IMR-90 (cell line): Measurements from ENCODE around the gene ABCA9. TPM values are rescaled to one million over a fixed set of nuclear protein-coding genes. Genes with fewer than 3 reads are reported as not detected.

Source experiments
- ATAC-seq: fragments of 200-7000 bp; cut with Tn5 transposase; 2 replicates; pipeline ENCODE4 v1.9.1; 2020; ENCODE audit warnings: low read depth, mild to moderate bottlenecking, moderate library complexity
- BruUV-seq: library from RNA; stranded (reverse); fragments of 400-500 nt; replicated peaks from 2 replicates; lab custom pipeline; 2021; lab: Mats Ljungman, UMichigan
- CTCF ChIA-PET: fragments of 300-600 bp; formaldehyde crosslinking; extraction: SDS; loops from one replicate; lab custom pipeline; 2021; ENCODE audit warnings: antibody characterized with exemption; lab: Yijun Ruan, JAX
- POLR2A ChIA-PET: fragments of 300-600 bp; sonication (Branson Sonifier 250); formaldehyde crosslinking; loops from one replicate; lab custom pipeline; 2022; ENCODE audit warnings: antibody characterized with exemption; ENCODE audit not compliant: unreplicated experiment; lab: Charles Lee
- DNase-seq: peaks from one replicate; pipeline ENCODE4 v3.0.0; 2013
- H2AFZ ChIP-seq: replicated peaks from 2 replicates; pipeline ENCODE3; 2013; ENCODE audit warnings: low read length, mild to moderate bottlenecking; ENCODE audit not compliant: poor library complexity
- H2AK5ac ChIP-seq: 2 replicates; pipeline ENCODE4 v1.6.1; 2013; ENCODE audit warnings: low read depth, low read length, inconsistent platforms
- H2AK9ac ChIP-seq: replicated peaks from 2 replicates; pipeline ENCODE3; 2013; ENCODE audit warnings: mild to moderate bottlenecking, low read depth, low read length, moderate library complexity; ENCODE audit not compliant: poor library complexity
- H2BK120ac ChIP-seq: 2 replicates; pipeline ENCODE4 v1.6.1; 2013; ENCODE audit warnings: low read depth, low read length, inconsistent platforms
- H2BK15ac ChIP-seq: 3 replicates; pipeline ENCODE4 v1.6.1; 2013; ENCODE audit warnings: low read depth, low read length, inconsistent platforms
- H2BK20ac ChIP-seq: 2 replicates; pipeline ENCODE4 v1.6.1; 2013; ENCODE audit warnings: low read depth, mild to moderate bottlenecking, inconsistent platforms, low read length, moderate library complexity
- H2BK5ac ChIP-seq: 2 replicates; pipeline ENCODE4 v1.6.1; 2013; ENCODE audit warnings: mild to moderate bottlenecking, low read depth, low read length, inconsistent platforms; ENCODE audit not compliant: poor library complexity, severe bottlenecking
- H3K14ac ChIP-seq: replicated peaks from 2 replicates; pipeline ENCODE4 v1.6.1; 2013; ENCODE audit warnings: low read depth, low read length, inconsistent platforms
- H3K18ac ChIP-seq: 2 replicates; pipeline ENCODE4 v1.6.1; 2013; ENCODE audit warnings: low read depth, low read length, control low read depth
- H3K23ac ChIP-seq: 2 replicates; pipeline ENCODE4 v1.6.1; 2013; ENCODE audit warnings: low read depth, low read length, inconsistent platforms
- H3K27ac ChIP-seq: 2 replicates; pipeline ENCODE4 v1.5.1; 2013; ENCODE audit warnings: mild to moderate bottlenecking, control low read depth, low read length; ENCODE audit not compliant: insufficient read depth
- H3K27me3 ChIP-seq: 2 replicates; pipeline ENCODE4 v1.6.1; 2013; ENCODE audit warnings: low read length; ENCODE audit not compliant: control insufficient read depth, insufficient read depth
- H3K36me3 ChIP-seq: 2 replicates; pipeline ENCODE4 v1.6.1; 2013; ENCODE audit warnings: low read length, mixed read lengths; ENCODE audit not compliant: control insufficient read depth, insufficient read depth
- H3K4ac ChIP-seq: 2 replicates; pipeline ENCODE4 v1.6.1; 2013; ENCODE audit warnings: low read depth, low read length, inconsistent platforms
- H3K4me1 ChIP-seq: 2 replicates; pipeline ENCODE4 v1.6.1; 2013; ENCODE audit warnings: low read length, mixed read lengths; ENCODE audit not compliant: control insufficient read depth, insufficient read depth
- H3K4me2 ChIP-seq: 2 replicates; pipeline ENCODE4 v1.6.1; 2013; ENCODE audit warnings: low read depth, mild to moderate bottlenecking, control low read depth, low read length, moderate library complexity
- H3K4me3 ChIP-seq: 2 replicates; pipeline ENCODE4 v1.5.1; 2013; ENCODE audit warnings: low read depth, mild to moderate bottlenecking, control low read depth, low read length, moderate library complexity; ENCODE audit not compliant: insufficient read depth
- H3K56ac ChIP-seq: 2 replicates; pipeline ENCODE4 v1.6.1; 2013; ENCODE audit warnings: low read length, inconsistent platforms; ENCODE audit not compliant: insufficient read depth; ENCODE audit errors: extremely low read depth
- H3K79me1 ChIP-seq, 2 experiments: 2 replicates each; pipeline ENCODE4 v1.6.1; 2013; ENCODE audit warnings: low read length in 2 of 2, inconsistent platforms in 1 of 2, low read depth in 1 of 2
- H3K9ac ChIP-seq: 2 replicates; pipeline ENCODE4 v1.6.1; 2013; ENCODE audit warnings: low read depth, low read length, control low read depth
- H3K9me1 ChIP-seq: 2 replicates; pipeline ENCODE4 v1.6.1; 2013; ENCODE audit warnings: low read length, inconsistent platforms; ENCODE audit not compliant: insufficient read depth
- H3K9me3 ChIP-seq: 2 replicates; pipeline ENCODE4 v1.6.1; 2013; ENCODE audit warnings: low read length; ENCODE audit not compliant: control insufficient read depth, insufficient read depth
- H4K20me1 ChIP-seq: 2 replicates; pipeline ENCODE4 v1.6.1; 2013; ENCODE audit warnings: low read length, inconsistent platforms; ENCODE audit not compliant: insufficient read depth
- H4K5ac ChIP-seq: 2 replicates; pipeline ENCODE4 v1.6.1; 2013; ENCODE audit warnings: mild to moderate bottlenecking, low read depth, low read length, control low read depth
- H4K8ac ChIP-seq, 2 experiments: 2 replicates each; pipeline ENCODE4 v1.6.1; 2013; ENCODE audit warnings: low read depth in 2 of 2, low read length in 2 of 2, control low read depth in 1 of 2, inconsistent platforms in 1 of 2
- H4K91ac ChIP-seq: 2 replicates; pipeline ENCODE4 v1.6.1; 2013; ENCODE audit warnings: low read depth, low read length, inconsistent platforms; ENCODE audit not compliant: insufficient read depth
- BHLHE40 ChIP-seq: fragments of 150-350 bp; IDR thresholded peaks from 2 replicates; pipeline ENCODE4 v1.6.1; 2016; ENCODE audit warnings: mild to moderate bottlenecking, low read depth, low read length
- CEBPB ChIP-seq: IDR thresholded peaks from 2 replicates; pipeline ENCODE4 v1.6.1; 2012; ENCODE audit warnings: low read depth, low read length, improper control_type of control experiment
- CHD1 ChIP-seq: IDR thresholded peaks from 2 replicates; pipeline ENCODE4 v1.6.1; 2012; ENCODE audit warnings: low read depth, low read length, improper control_type of control experiment
- CTCF ChIP-seq: conservative IDR thresholded peaks from 2 replicates; pipeline ENCODE4 v1.5.1; 2012; ENCODE audit warnings: mild to moderate bottlenecking, low read depth, low read length, improper control_type of control experiment
- ELK1 ChIP-seq: fragments of 150-350 bp; IDR thresholded peaks from 2 replicates; pipeline ENCODE4 v1.6.1; 2016; ENCODE audit warnings: low read depth, mild to moderate bottlenecking, low read length, moderate library complexity, borderline replicate concordance
- FOS ChIP-seq: fragments of 150-350 bp; IDR thresholded peaks from 2 replicates; pipeline ENCODE4 v1.6.1; 2016; ENCODE audit warnings: low read depth, low read length
- MAFK ChIP-seq: IDR thresholded peaks from 2 replicates; pipeline ENCODE4 v1.6.1; 2012; ENCODE audit warnings: low read depth, low read length, improper control_type of control experiment
- MAZ ChIP-seq: IDR thresholded peaks from 2 replicates; pipeline ENCODE4 v1.6.1; 2012; ENCODE audit warnings: low read depth, mild to moderate bottlenecking, low read length, improper control_type of control experiment, moderate library complexity, borderline replicate concordance
- MXI1 ChIP-seq: IDR thresholded peaks from 2 replicates; pipeline ENCODE4 v1.6.1; 2012; ENCODE audit warnings: low read depth, mild to moderate bottlenecking, low read length, moderate library complexity, borderline replicate concordance
- NFE2L2 ChIP-seq: fragments of 150-350 bp; IDR thresholded peaks from 2 replicates; pipeline ENCODE4 v1.6.1; 2016; ENCODE audit warnings: low read depth, mild to moderate bottlenecking, low read length
- POLR2A ChIP-seq: IDR thresholded peaks from 2 replicates; pipeline ENCODE4 v1.6.1; 2012; ENCODE audit warnings: mild to moderate bottlenecking, low read depth, low read length
- RAD21 ChIP-seq: IDR thresholded peaks from 2 replicates; pipeline ENCODE4 v1.6.1; 2012; ENCODE audit warnings: low read length, improper control_type of control experiment
- RCOR1 ChIP-seq: IDR thresholded peaks from 2 replicates; pipeline ENCODE4 v1.6.1; 2012; ENCODE audit warnings: mild to moderate bottlenecking, low read length, improper control_type of control experiment; ENCODE audit not compliant: insufficient replicate concordance
- RFX5 ChIP-seq: IDR thresholded peaks from 2 replicates; pipeline ENCODE4 v1.8.0; 2012; ENCODE audit warnings: low read depth, mild to moderate bottlenecking, low read length, moderate library complexity
- SMC3 ChIP-seq: fragments of 150-350 bp; IDR thresholded peaks from 2 replicates; pipeline ENCODE4 v1.6.1; 2016; ENCODE audit warnings: low read depth, mild to moderate bottlenecking, antibody characterized with exemption, low read length, moderate library complexity
- USF2 ChIP-seq: fragments of 150-350 bp; IDR thresholded peaks from 2 replicates; pipeline ENCODE4 v1.6.1; 2017; ENCODE audit warnings: mild to moderate bottlenecking, antibody characterized with exemption, low read length, low read depth
- WGBS, 2 experiments: methylation state at CpG; one replicate each; pipeline versions ENCODE4 v1.1.5 to v1.1.7; 2013; ENCODE audit warnings: missing lambda C conversion rate in 2 of 2; ENCODE audit not compliant: insufficient read length in 1 of 2; ENCODE audit errors: extremely low coverage in 2 of 2; 5-methylcytosine and 5-hydroxymethylcytosine counted together
- dilution Hi-C: fragments of 300-500 bp; cut with HindIII; formaldehyde crosslinking; loops from one replicate; pipeline ENCODE4 v1.14.3; 2018; ENCODE audit warnings: low sequenced_read_pairs; ENCODE audit not compliant: unreplicated experiment
- in situ Hi-C: fragments of 300-500 bp; cut with MboI; formaldehyde crosslinking; loops from 3 replicates; pipeline ENCODE4 v1.14.3; 2019; ENCODE audit warnings: low sequenced_read_pairs, inconsistent platforms, mixed read lengths
- intact Hi-C: fragments of 100-400 bp; cut with micrococcal nuclease; formaldehyde crosslinking; loops from 2 replicates; pipeline ENCODE4 v1.10.0; 2022
- polyA plus RNA-seq, 3 experiments: library from polyadenylated mRNA; depleted of rRNA; stranded (reverse); fragments of >200 nt; gene quantifications; 2 replicates each; pipeline ENCODE4 v1.2.3, GENCODE V29; 2012; ENCODE audit warnings: low replicate concordance in 1 of 3
- total RNA-seq: library from RNA; depleted of rRNA; stranded (reverse); fragments of >200 nt; gene quantifications from 2 replicates; pipeline ENCODE4 v1.2.3, GENCODE V29; 2012

The ABCA9 gene
- total and polyA plus RNA-seq, 2 of the 4 experiments (the other 2 are of a cell fraction) = under 0.01 TPM; not detected in 1

GRCh38 chr17:68957944-68958343, 102.8 kb downstream of the ABCA9 start:
- H4K20me1 ChIP-seq = no peaks in the 10 kb centered on the region
- H4K91ac ChIP-seq = no peak overlapping the region
- no peak overlapping the region for H2BK20ac ChIP-seq
- H2BK5ac ChIP-seq = no peak overlapping the region
- H3K18ac ChIP-seq = no peak overlapping the region
- H3K27ac ChIP-seq = no peak overlapping the region
- no peak overlapping the region for H3K14ac ChIP-seq
- H3K56ac ChIP-seq = no peak overlapping the region
- no peak overlapping the region for H2BK120ac ChIP-seq
- H3K23ac ChIP-seq = no peak overlapping the region
- ATAC-seq (no peak), DNase-seq (no peak)
- H3K36me3 ChIP-seq = no peaks in the 10 kb centered on the region
- no peak overlapping the region for H3K4ac ChIP-seq
- no peaks in the 10 kb centered on the region; the same call in 1 of the 2 replicates for H3K4me1 ChIP-seq
- no peak overlapping the region for H2BK15ac ChIP-seq
- BruUV-seq = no TSS peak
- dilution Hi-C loops (no loop called here), intact Hi-C loops (no loop called here), in situ Hi-C loops (no loop called here)
- ChIA-PET POLR2A (no interaction called here), CTCF (no interaction called here)
- H3K4me2 ChIP-seq = no peak overlapping the region
- H3K27me3 ChIP-seq = no peaks in the 10 kb centered on the region
- H2AK5ac ChIP-seq = no peak overlapping the region
- no peak overlapping the region for H2AK9ac ChIP-seq
- no peak overlapping the region for H3K4me3 ChIP-seq
- H2AFZ ChIP-seq = no peak overlapping the region
- H3K9ac ChIP-seq = no peak overlapping the region
- no peak overlapping the region for H4K8ac ChIP-seq
- no peaks in the 10 kb centered on the region for H3K79me1 ChIP-seq
- no CpG with 5 or more reads among the region's 1 CpG for WGBS, 2 experiments
- H4K5ac ChIP-seq = no peak overlapping the region
- no peaks in the 10 kb centered on the region for H3K9me1 ChIP-seq
- H3K9me3 ChIP-seq = no peaks in the 10 kb centered on the region
- no peak for TF ChIP-seq POLR2A
- no peak for TF ChIP-seq CEBPB
- no peak for TF ChIP-seq RFX5
- no peak for TF ChIP-seq USF2
- TF ChIP-seq MAFK = no peak
- no peak for TF ChIP-seq MXI1
- TF ChIP-seq RCOR1 = no peak
- no peak for TF ChIP-seq BHLHE40
- no peak for TF ChIP-seq RAD21
- no peak for TF ChIP-seq SMC3
- TF ChIP-seq MAZ = no peak
- no peak for TF ChIP-seq ELK1
- no peak for TF ChIP-seq CTCF
- TF ChIP-seq NFE2L2 = no peak
- no peak for TF ChIP-seq FOS
- no peak for TF ChIP-seq CHD1
